GM19328 (cell line): ENCODE results near the gene PALD1.

ENCODE experiments used
- ATAC-seq: cut with Tn5 transposase; IDR thresholded peaks from one replicate; pipeline ENCODE4 v1.9.1; 2021; ENCODE audit warnings: mild to moderate bottlenecking, moderate library complexity; ENCODE audit not compliant: unreplicated experiment

Gene PALD1

GRCh38 chr10:70552586-70552985 lies 74.0 kb downstream of the PALD1 start:
- ATAC-seq, result no peak

- no peak for ATAC-seq
Observed at GRCh38 chr10:70555371-70555770, 76.8 kb downstream of the PALD1 start.

GRCh38 chr10:70557086-70557845 lies 78.7 kb downstream of the PALD1 start:
- no peak for ATAC-seq

- ATAC-seq, result no peak
Observed at GRCh38 chr10:70557876-70558275, 79.3 kb downstream of the PALD1 start.

GRCh38 chr10:70558295-70558694 lies 79.7 kb downstream of the PALD1 start:
- no peak for ATAC-seq

- no peak for ATAC-seq
Observed at GRCh38 chr10:70558871-70559810, 80.6 kb downstream of the PALD1 start.

- no peak for ATAC-seq
Observed at GRCh38 chr10:70559861-70560260, 81.3 kb downstream of the PALD1 start.

- ATAC-seq, result no peak
Observed at GRCh38 chr10:70560511-70560941, 82.0 kb downstream of the PALD1 start.

GRCh38 chr10:70561070-70561469 lies 82.5 kb downstream of the PALD1 start:
- no peak for ATAC-seq

GRCh38 chr10:70561558-70561957 lies 83.0 kb downstream of the PALD1 start:
- ATAC-seq, result no peak

GRCh38 chr10:70562036-70562755 lies 83.6 kb downstream of the PALD1 start:
- ATAC-seq, result no peak

- no peak for ATAC-seq
Observed at GRCh38 chr10:70563230-70563629, 84.7 kb downstream of the PALD1 start.

GRCh38 chr10:70564113-70564725 lies 85.7 kb downstream of the PALD1 start:
- ATAC-seq, result no peak

GRCh38 chr10:70564901-70565351 lies 86.4 kb downstream of the PALD1 start:
- no peak for ATAC-seq

- no peak for ATAC-seq
Observed at GRCh38 chr10:70565556-70566514, 87.3 kb downstream of the PALD1 start.

- no peak for ATAC-seq
Observed at GRCh38 chr10:70566515-70567290, 88.1 kb downstream of the PALD1 start.

GRCh38 chr10:70567603-70568002 lies 89.0 kb downstream of the PALD1 start:
- no peak for ATAC-seq

- ATAC-seq, result no peak
Observed at GRCh38 chr10:70568113-70568512, 89.5 kb downstream of the PALD1 start.
